ENCODE measurements around the gene NARS2.
"Not testable (repeated sequence)": the region's sequence is repeated elsewhere in the genome, so short reads cannot be mapped to it uniquely, and the experiment has no call there.

The NARS2 gene

GRCh38 chr11:78472382-78472781 lies 102.3 kb downstream of the NARS2 start:
- no peak for DNase-seq

GRCh38 chr11:78470861-78471442 lies 103.7 kb downstream of the NARS2 start:
- DNase-seq, result no peak

- no peak for DNase-seq
Observed at GRCh38 chr11:78469896-78470295, 104.8 kb downstream of the NARS2 start.

- DNase-seq, result no peak
Observed at GRCh38 chr11:78467931-78468330, 106.7 kb downstream of the NARS2 start.

GRCh38 chr11:78467370-78467769 lies 107.3 kb downstream of the NARS2 start:
- DNase-seq, result no peak

- no peak for DNase-seq
Observed at GRCh38 chr11:78465169-78465942, 109.3 kb downstream of the NARS2 start.

GRCh38 chr11:78464787-78465168 lies 109.9 kb downstream of the NARS2 start:
- DNase-seq, result not testable (repeated sequence)

- DNase-seq, result no peak
Observed at GRCh38 chr11:78460471-78460870, 114.2 kb downstream of the NARS2 start.

GRCh38 chr11:78459738-78460137 lies 114.9 kb downstream of the NARS2 start:
- DNase-seq, result no peak

- DNase-seq, result no peak
Observed at GRCh38 chr11:78457448-78457847, 117.2 kb downstream of the NARS2 start.

GRCh38 chr11:78453140-78453935 lies 121.3 kb downstream of the NARS2 start:
- no peak for DNase-seq

GRCh38 chr11:78451371-78452150 lies 123.1 kb downstream of the NARS2 start:
- DNase-seq, result no peak

- DNase-seq, result no peak
Observed at GRCh38 chr11:78450866-78451265, 123.8 kb downstream of the NARS2 start.

GRCh38 chr11:78449866-78450265 lies 124.8 kb downstream of the NARS2 start:
- DNase-seq, result no peak

GRCh38 chr11:78446210-78446609 lies 128.5 kb downstream of the NARS2 start:
- no peak for DNase-seq

GRCh38 chr11:78444726-78445125 lies 129.9 kb downstream of the NARS2 start:
- no peak for DNase-seq

- no peak for DNase-seq
Observed at GRCh38 chr11:78441956-78442355, 132.7 kb downstream of the NARS2 start.

- DNase-seq, result no peak
Observed at GRCh38 chr11:78438298-78438975, 136.2 kb downstream of the NARS2 start.

GRCh38 chr11:78432956-78433355 lies 141.7 kb downstream of the NARS2 start:
- no peak for DNase-seq

- no peak for DNase-seq
Observed at GRCh38 chr11:78432058-78432515, 142.6 kb downstream of the NARS2 start.

GRCh38 chr11:78429660-78430059 lies 145.0 kb downstream of the NARS2 start:
- DNase-seq, result no peak

GRCh38 chr11:78429209-78429608 lies 145.5 kb downstream of the NARS2 start:
- no peak for DNase-seq

Measured in left hindlimb (tissue), 1 donor.